ENCODE results near the gene FIGLA.

Gene FIGLA

DNA sequence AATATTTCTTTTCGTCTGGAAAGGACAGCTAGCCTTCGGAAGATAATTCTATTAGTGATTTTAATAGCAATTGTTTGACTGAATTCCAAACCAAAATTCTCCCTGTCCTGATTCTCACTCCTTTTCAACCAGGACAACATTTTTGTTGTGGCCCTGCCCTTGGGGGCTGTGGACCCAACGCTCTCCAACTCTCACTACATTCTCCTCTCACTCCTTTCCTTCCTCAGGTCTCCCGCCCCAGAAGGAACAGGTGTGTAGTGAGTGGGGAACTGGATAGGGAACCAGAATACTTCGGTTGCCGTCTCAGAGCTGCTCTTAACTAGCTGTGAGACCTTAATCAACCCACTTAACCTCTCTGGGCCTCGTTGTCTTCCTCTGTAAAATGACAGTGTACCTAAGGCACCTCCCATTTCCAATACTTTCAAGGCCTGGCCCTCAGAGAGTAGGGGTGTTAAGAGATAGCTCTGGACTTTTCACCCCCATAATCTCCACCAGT lies 21.8 kb downstream of the FIGLA start:
- TF ChIP-seq, protein P1, sequence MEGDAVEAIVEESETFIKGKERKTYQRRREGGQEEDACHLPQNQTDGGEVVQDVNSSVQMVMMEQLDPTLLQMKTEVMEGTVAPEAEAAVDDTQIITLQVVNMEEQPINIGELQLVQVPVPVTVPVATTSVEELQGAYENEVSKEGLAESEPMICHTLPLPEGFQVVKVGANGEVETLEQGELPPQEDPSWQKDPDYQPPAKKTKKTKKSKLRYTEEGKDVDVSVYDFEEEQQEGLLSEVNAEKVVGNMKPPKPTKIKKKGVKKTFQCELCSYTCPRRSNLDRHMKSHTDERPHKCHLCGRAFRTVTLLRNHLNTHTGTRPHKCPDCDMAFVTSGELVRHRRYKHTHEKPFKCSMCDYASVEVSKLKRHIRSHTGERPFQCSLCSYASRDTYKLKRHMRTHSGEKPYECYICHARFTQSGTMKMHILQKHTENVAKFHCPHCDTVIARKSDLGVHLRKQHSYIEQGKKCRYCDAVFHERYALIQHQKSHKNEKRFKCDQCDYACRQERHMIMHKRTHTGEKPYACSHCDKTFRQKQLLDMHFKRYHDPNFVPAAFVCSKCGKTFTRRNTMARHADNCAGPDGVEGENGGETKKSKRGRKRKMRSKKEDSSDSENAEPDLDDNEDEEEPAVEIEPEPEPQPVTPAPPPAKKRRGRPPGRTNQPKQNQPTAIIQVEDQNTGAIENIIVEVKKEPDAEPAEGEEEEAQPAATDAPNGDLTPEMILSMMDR (IDR thresholded peaks at IDR 0.05; ENCODE audit: control insufficient read depth, insufficient read depth, low read depth, low read length, missing control alignments), result no peak
- DNase-seq (ENCODE audit: low read depth), result no peak
- no peak overlapping the region for H3K4me3 ChIP-seq (ENCODE audit: control insufficient read depth, low read depth, low read length)

DNA sequence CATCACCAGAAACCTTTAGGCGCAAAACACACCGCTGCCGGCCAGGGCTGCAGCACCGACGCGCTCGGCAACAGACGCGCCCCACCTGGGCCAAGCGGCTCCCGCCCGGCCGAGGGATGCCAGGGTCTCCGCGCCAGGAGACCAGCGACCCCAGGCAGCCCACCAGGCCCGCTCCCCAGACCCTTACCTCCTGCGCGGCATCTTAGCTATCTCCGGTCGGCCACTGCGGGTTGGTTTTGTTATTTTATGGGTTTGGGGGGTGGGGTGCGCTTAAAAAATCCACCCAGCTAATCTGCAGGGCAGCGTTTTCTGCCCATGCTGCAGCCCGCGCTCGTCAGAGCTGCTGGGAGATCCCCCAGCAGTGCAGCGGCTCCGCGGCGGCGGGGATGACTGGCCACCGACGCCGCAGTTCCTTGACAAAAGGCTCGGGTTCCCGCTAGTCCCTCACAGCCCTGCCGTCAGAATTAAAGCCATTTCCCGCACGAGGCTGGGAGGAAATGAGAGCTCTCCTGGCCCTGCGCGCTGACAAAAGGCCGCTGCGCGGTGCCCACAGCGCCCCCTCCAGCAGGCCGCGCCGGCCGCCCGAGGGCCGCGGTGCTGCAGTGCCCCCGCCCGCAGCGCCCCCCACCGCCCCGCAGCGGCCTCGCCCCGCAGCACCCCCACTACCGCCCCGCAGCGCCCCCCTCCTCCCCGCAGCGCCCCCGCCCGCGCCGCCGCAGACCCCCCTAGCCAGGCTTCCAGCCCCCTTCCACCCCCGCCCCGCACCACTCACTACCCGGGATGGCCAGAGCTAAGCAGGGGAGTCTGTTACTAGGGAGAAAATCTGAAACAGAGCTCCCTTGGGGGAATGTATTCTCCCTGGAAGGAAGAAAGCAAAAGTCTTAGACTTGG lies 22.5 kb downstream of the FIGLA start, which contains the start of gene ADD2:
ADD2 (minus strand) TSS at position 502 of the 891 bp plus-strand sequence. CDS start 61,792 bp downstream, outside the sequence.
- no peak within 1 kb of the TSS for H3K4me3 ChIP-seq (ENCODE audit: control insufficient read depth, low read depth, low read length)
- no peak for DNase-seq (ENCODE audit: low read depth)
- TF ChIP-seq, protein P1 (IDR thresholded peaks at IDR 0.05; ENCODE audit: control insufficient read depth, insufficient read depth, low read depth, low read length, missing control alignments), result no peak

DNA sequence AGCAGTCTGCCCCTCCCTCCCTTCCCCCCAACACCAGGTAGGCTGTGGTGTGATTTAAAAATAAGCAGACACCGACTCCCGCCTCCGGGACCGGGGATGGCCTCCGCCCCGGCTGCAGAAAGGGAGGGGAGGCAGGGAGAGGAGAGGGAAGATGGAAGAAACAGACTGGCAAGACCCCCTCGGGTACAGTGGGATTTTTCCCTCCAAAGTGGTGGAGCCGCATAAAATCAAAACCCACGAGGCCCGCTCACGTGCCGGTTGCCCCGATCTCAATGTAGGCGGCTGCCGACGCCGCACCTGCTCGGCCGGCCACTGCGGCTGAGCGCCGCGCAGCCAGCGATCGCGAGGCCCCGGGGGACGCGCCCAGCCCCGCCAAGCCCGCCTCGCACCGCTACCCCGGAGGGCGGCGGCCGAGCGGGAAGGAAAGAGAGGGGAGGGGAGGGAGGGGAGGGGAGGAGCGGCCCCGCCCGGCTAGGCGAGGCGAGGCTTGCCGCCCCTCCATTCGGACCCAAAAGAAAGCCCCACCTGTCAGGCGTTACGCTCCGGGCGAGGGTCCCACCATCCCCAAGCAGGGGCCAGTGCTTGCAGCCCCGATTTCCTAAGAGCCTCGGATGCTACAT lies 23.3 kb downstream of the FIGLA start:
- H3K4me3 ChIP-seq (ENCODE audit: control insufficient read depth, low read depth, low read length), result no peak overlapping the region
- DNase-seq (ENCODE audit: low read depth), result no peak
- TF ChIP-seq, protein P1 (IDR thresholded peaks at IDR 0.05; ENCODE audit: control insufficient read depth, insufficient read depth, low read depth, low read length, missing control alignments), result no peak

DNA sequence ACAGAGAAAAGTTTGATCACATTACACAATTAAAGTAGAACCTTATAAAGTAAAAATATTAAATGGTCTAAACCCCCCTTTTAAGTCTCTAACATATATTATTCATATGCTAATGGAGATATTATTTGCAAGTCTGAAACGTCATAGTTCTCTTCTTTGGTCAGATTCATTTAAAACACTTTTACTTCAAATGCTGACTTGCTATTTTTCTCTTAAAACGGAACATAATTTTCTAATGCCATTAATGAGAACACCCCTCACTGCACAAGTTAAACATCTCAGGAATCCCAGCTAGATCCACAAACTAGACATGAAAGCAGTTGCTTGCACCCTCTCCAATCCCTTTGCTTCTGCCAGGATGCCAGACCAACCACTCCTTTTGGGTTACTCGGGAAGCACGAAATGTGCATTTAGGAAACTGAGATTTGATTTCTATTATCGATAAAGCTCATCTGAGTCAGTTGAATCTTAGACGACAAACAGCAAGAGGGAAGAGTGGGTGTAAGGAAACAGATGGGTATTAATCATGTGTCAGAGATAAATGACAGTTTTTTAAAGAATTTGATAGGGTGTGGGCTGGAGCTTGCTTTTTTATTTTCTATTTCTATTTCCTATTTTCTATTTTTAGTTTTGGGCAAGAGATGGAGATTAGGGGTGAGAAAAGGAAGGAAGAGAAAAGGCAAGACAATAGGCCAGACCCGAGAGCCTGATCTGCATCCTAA lies 23.9 kb downstream of the FIGLA start:
- DNase-seq (ENCODE audit: low read depth), result no peak
- TF ChIP-seq, protein P1 (IDR thresholded peaks at IDR 0.05; ENCODE audit: control insufficient read depth, insufficient read depth, low read depth, low read length, missing control alignments), result no peak
- H3K4me3 ChIP-seq (ENCODE audit: control insufficient read depth, low read depth, low read length), result no peak overlapping the region

DNA sequence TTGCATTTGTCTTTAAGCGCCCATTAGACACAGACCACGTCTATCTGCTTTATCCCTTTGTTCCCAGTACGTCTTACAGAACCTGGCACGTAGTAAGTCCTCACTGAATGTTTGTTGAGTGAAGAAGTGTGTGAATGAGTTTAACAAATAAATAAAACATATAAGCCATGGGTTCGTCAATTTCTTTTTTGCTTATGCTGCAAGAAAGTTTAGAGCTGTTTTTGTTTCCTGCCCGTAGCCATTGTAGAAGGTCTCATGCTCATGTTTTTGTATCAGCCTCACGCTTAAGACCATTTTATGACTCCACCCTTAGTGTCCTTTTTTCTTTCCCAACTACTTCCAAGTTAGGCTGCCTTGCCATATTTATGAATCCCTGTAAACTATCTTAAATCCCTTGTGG lies 24.9 kb downstream of the FIGLA start:
- no peak overlapping the region for H3K4me3 ChIP-seq (ENCODE audit: control insufficient read depth, low read depth, low read length)
- no peak for DNase-seq (ENCODE audit: low read depth)
- TF ChIP-seq, protein P1 (IDR thresholded peaks at IDR 0.05; ENCODE audit: control insufficient read depth, insufficient read depth, low read depth, low read length, missing control alignments), result no peak

DNA sequence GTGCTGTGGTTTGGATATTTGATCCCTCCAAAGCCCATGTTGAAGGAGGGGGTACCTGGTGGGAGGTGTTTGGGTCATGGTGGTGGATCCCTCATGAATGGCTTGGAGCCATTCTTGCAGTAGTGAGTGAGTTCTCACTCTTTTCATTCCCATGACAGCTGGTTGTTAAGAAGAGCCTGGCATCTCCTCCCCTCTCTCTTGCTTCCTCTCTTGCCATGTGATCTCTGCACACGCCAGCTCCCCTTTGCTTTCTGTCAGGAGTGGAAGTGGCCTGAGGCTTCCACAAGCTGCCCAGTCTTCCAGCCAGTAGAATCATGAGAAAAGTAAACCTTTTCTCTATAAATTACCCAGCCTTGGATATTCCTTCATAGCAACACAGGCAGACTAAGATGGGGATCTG lies 31.0 kb downstream of the FIGLA start:
- no peak overlapping the region for H3K4me3 ChIP-seq (ENCODE audit: control insufficient read depth, low read depth, low read length)
- DNase-seq (ENCODE audit: low read depth), result no peak
- TF ChIP-seq, protein P1 (IDR thresholded peaks at IDR 0.05; ENCODE audit: control insufficient read depth, insufficient read depth, low read depth, low read length, missing control alignments), result no peak
